CD4-positive, alpha-beta T cell treated with Interleukin-4 for 4 hours (primary cell): Measurements from ENCODE around the gene HIVEP1.

ENCODE experiments used
- DNase-seq: peaks from one replicate; pipeline ENCODE4 v3.0.0-alpha.2; 2020

HIVEP1 gene

GRCh38 chr6:12200761-12201160 is 188.6 kb downstream of the HIVEP1 start:
- DNase-seq: no peak

GRCh38 chr6:12203001-12203400 is 190.9 kb downstream of the HIVEP1 start:
- no peak for DNase-seq

GRCh38 chr6:12208190-12208589 is 196.1 kb downstream of the HIVEP1 start:
- peak; percentile 12 for DNase-seq

- no peak for DNase-seq
These were observed 196.6 kb downstream of the HIVEP1 start for GRCh38 chr6:12208673-12209072.
